ENCODE data around the gene SPATA19. TPM values are rescaled to one million over a fixed set of nuclear protein-coding genes. Genes with fewer than 3 reads are reported as not detected.

SPATA19 gene
- total RNA-seq, 2 donors from 2014 or later, result not detected

- Histone ChIP-seq H3K9ac (ENCODE audit: low read depth in 2 of 2, low read length in 2 of 2) (no peak overlapping the region), H3K4me1 (no peaks in the 10 kb centered on the region), H3K4me3 (no peak overlapping the region), H3K27me3 (no peaks in the 10 kb centered on the region), H3K9me3 (no peaks in the 10 kb centered on the region), H3K27ac (no peak overlapping the region), H3K36me3 (no peaks in the 10 kb centered on the region)
- peak; percentile 0 for TF ChIP-seq CTCF (IDR thresholded peaks at IDR 0.05)
- DNase-seq, result no peak
- intact Hi-C loops (cut with DNase I), result no loop called here
Observed at GRCh38 chr11:133835593-133836548, 9.4 kb downstream of the SPATA19 start.

DNA sequence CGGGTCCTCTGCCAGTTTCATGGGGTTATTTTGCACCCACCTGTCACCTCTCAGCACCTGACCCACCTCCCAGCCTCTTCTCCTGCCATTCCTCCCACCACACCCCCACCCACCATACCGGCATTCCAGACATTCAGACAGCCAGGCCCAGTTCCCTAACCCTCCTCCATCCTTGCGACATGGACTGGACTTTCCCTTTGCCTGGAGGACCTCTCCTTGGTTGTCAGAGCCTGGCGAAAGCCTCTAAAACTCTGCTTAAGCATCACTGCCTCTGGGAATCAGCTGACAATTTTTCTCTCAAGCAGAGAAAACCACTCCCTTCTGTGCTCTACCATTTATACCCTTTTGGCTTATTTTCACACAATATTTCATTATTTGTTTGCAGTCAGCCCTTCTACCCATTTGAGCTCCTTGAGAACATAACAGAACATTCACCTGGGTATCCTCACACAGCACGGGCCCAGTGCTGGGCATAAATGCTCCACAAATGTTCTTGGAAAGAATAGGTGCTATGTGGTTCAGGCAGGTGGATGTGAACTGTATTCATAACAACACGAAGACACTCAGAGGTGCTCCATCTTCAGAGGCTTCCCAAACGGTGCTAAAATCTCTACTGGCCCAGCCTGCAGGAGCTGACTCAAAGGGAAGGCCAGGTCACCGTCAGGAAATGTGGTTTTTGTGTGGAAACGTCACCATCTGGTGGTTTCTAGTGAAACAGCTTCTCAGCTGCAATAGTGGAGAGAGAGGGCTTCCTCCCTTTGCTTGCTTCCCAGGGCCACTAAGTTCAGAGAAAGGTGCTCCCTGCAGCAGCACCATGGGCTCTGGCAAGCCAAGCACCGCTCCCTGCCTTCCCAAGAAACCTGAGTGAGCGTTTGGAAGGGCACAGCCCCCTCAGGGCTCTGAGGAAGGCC lies 10.4 kb downstream of the SPATA19 start:
- no peak for DNase-seq
- no peaks in the 10 kb centered on the region for H3K36me3 ChIP-seq
- H3K9ac ChIP-seq (ENCODE audit: low read depth in 2 of 2, low read length in 2 of 2), result no peak overlapping the region
- H3K4me1 ChIP-seq, result no peaks in the 10 kb centered on the region
- H3K27me3 ChIP-seq, result no peaks in the 10 kb centered on the region
- H3K4me3 ChIP-seq, result no peak overlapping the region
- no peak overlapping the region for H3K27ac ChIP-seq
- no peaks in the 10 kb centered on the region for H3K9me3 ChIP-seq
- peak; percentile 29 for TF ChIP-seq CTCF (IDR thresholded peaks at IDR 0.05)
- intact Hi-C loops (cut with DNase I), result loop anchor here (5.0 kb wide), 1 partner anchor 753 kb away; no protein-coding TSS in a partner anchor

GRCh38 chr11:133833898-133834681 lies 11.2 kb downstream of the SPATA19 start:
- no peaks in the 10 kb centered on the region for H3K4me1 ChIP-seq
- no peaks in the 10 kb centered on the region for H3K36me3 ChIP-seq
- no peak overlapping the region for H3K9ac ChIP-seq (ENCODE audit: low read depth in 2 of 2, low read length in 2 of 2)
- H3K4me3 ChIP-seq, result no peak overlapping the region
- H3K27me3 ChIP-seq, result no peaks in the 10 kb centered on the region
- no peaks in the 10 kb centered on the region for H3K9me3 ChIP-seq
- no peak for TF ChIP-seq CTCF (IDR thresholded peaks at IDR 0.05)
- no peak for DNase-seq
- intact Hi-C loops (cut with DNase I), result loop anchor here (5.0 kb wide), 1 partner anchor 752 kb away; no protein-coding TSS in a partner anchor
- no peak overlapping the region for H3K27ac ChIP-seq

DNA sequence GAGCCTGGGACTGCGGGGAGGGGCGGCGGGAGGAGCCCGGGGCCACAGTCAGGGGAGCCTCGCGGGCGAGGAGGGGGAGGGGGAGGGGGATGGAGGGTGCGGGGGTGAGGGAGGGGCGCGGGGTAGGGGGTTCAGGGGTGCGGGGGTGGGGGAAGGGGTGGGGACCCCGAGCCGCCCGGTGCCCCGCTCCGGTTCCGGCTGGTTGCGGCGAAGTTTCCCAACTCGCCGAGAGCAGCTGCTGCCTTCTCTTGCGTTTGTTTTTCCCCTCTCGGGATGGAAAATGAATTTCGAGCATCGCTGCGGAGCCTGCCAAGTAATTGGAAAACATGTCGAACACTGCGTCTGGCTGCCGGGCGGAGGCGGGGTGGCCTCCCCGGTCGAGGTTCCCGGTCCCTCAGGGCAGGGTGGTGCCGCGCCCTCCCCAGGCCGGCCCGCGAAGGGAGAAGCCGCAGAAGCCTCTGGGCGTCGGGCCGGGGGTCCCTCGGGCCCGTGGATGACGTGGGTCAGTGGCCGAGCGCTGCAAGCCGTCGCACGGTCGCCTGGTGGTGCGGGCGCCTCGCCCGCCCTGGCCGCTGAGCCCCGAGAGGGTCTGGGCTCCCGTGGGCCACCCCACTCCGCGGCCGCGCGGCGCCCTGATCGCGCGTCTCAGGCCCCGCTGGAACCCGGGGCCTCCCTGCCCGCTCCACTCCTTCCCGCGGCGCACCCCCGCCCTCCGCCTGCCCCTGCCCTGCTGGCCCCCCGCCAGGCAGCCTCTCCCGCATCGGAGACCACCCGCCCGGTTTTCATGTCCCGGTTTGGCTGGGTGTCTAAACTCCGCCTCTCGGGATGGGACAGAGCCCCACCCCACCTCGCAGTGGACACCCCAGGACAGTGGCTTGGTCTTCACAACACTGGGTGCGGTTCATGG lies 12.1 kb downstream of the SPATA19 start:
- no peaks in the 10 kb centered on the region for H3K36me3 ChIP-seq
- TF ChIP-seq CTCF (IDR thresholded peaks at IDR 0.05), result no peak
- H3K4me1 ChIP-seq, result no peaks in the 10 kb centered on the region
- H3K9ac ChIP-seq (ENCODE audit: low read depth in 2 of 2, low read length in 2 of 2), result no peak overlapping the region
- H3K4me3 ChIP-seq, result no peak overlapping the region
- intact Hi-C loops (cut with DNase I), result loop anchor here (5.0 kb wide), 1 partner anchor 751 kb away; no protein-coding TSS in a partner anchor
- no peaks in the 10 kb centered on the region for H3K27me3 ChIP-seq
- no peaks in the 10 kb centered on the region for H3K9me3 ChIP-seq
- no peak overlapping the region for H3K27ac ChIP-seq
- DNase-seq, result no peak

Data from colonic mucosa (tissue), 4 donors.